Astrocyte (in vitro differentiated cells and primary cell): ENCODE results near the gene SSMEM1. TPM values are rescaled to one million over a fixed set of nuclear protein-coding genes. Genes with fewer than 3 reads are reported as not detected.

ENCODE experiments used
- DNase-seq: peaks from one replicate; pipeline ENCODE4 v3.0.0-alpha.2; 2010; ENCODE audit warnings: low read depth
- FAIRE-seq: peaks from 2 replicates; lab custom pipeline; 2011; peaks lifted over from hg19 to GRCh38; lab: Jason Lieb, UNC
- H2AFZ ChIP-seq: 2 replicates; pipeline ENCODE4 v1.6.0; 2012; ENCODE audit warnings: low read depth, low read length, inconsistent platforms
- H3K27ac ChIP-seq: 2 replicates; pipeline ENCODE4 v1.5.1; 2011; ENCODE audit warnings: low read depth, low read length, inconsistent platforms
- H3K27me3 ChIP-seq: 2 replicates; pipeline ENCODE4 v1.6.0; 2011; ENCODE audit warnings: low read length, inconsistent platforms; ENCODE audit not compliant: insufficient read depth
- H3K36me3 ChIP-seq: 2 replicates; pipeline ENCODE4 v1.5.1; 2011; ENCODE audit warnings: low read length, inconsistent platforms; ENCODE audit not compliant: insufficient read depth
- H3K4me1 ChIP-seq: 2 replicates; pipeline ENCODE4 v1.5.1; 2011; ENCODE audit warnings: low read length, inconsistent platforms; ENCODE audit not compliant: insufficient read depth
- H3K4me2 ChIP-seq: 2 replicates; pipeline ENCODE4 v1.6.0; 2012; ENCODE audit warnings: low read length, inconsistent platforms
- H3K4me3 ChIP-seq: 2 replicates; pipeline ENCODE4 v1.5.1; 2011; ENCODE audit warnings: low read depth, mild to moderate bottlenecking, low read length, inconsistent platforms; ENCODE audit not compliant: insufficient read depth
- H3K79me2 ChIP-seq: 2 replicates; pipeline ENCODE4 v1.6.0; 2012; ENCODE audit warnings: mild to moderate bottlenecking, low read length, inconsistent platforms; ENCODE audit not compliant: insufficient read depth
- H3K9ac ChIP-seq: 2 replicates; pipeline ENCODE4 v1.6.0; 2012; ENCODE audit warnings: mild to moderate bottlenecking, low read length, inconsistent platforms
- H3K9me3 ChIP-seq: 2 replicates; pipeline ENCODE4 v1.5.1; 2012; ENCODE audit warnings: low read depth, mild to moderate bottlenecking, low read length, inconsistent platforms; ENCODE audit not compliant: insufficient read depth
- H4K20me1 ChIP-seq: 2 replicates; pipeline ENCODE4 v1.6.0; 2012; ENCODE audit warnings: low read length, inconsistent platforms; ENCODE audit not compliant: insufficient read depth
- H3K27ac Mint-ChIP-seq: one replicate; pipeline ENCODE4 v1.8.0; 2021; ENCODE audit warnings: mild to moderate bottlenecking, mixed read lengths; ENCODE audit not compliant: unreplicated experiment
- H3K27me3 Mint-ChIP-seq: one replicate; pipeline ENCODE4 v1.8.0; 2021; ENCODE audit warnings: low read depth, mixed read lengths; ENCODE audit not compliant: unreplicated experiment
- H3K36me3 Mint-ChIP-seq: one replicate; pipeline ENCODE4 v1.8.0; 2021; ENCODE audit warnings: low read depth, mixed read lengths; ENCODE audit not compliant: unreplicated experiment
- H3K4me1 Mint-ChIP-seq: one replicate; pipeline ENCODE4 v1.8.0; 2021; ENCODE audit warnings: low read depth, mixed read lengths; ENCODE audit not compliant: unreplicated experiment
- H3K4me3 Mint-ChIP-seq: one replicate; pipeline ENCODE4 v1.8.0; 2021; ENCODE audit warnings: mild to moderate bottlenecking, moderate library complexity, mixed read lengths; ENCODE audit not compliant: unreplicated experiment
- H3K9me3 Mint-ChIP-seq: one replicate; pipeline ENCODE4 v1.8.0; 2021; ENCODE audit warnings: mild to moderate bottlenecking, mixed read lengths; ENCODE audit not compliant: unreplicated experiment
- CTCF ChIP-seq: IDR thresholded peaks from 2 replicates; pipeline ENCODE4 v1.5.1; 2011; ENCODE audit warnings: low read depth, mild to moderate bottlenecking, inconsistent platforms, low read length, moderate library complexity; ENCODE audit not compliant: insufficient read depth
- EZH2 ChIP-seq: IDR thresholded peaks from 2 replicates; pipeline ENCODE4 v1.6.1; 2012; ENCODE audit warnings: mild to moderate bottlenecking, low read length, inconsistent platforms; ENCODE audit not compliant: insufficient read depth
- total RNA-seq: library from RNA; stranded (reverse); gene quantifications from 2 replicates; pipeline ENCODE4 v1.2.1, GENCODE V29; 2021

The SSMEM1 gene
- total RNA-seq, 1 donor from 2014 or later = not detected

- peaks cover 8% of the 10 kb centered on the region for H3K9me3 Mint-ChIP-seq
- Histone ChIP-seq H3K4me3 (no peak overlapping the region), H2AFZ (no peak overlapping the region), H3K9ac (no peak overlapping the region), H3K36me3 (peaks cover 14% of the 10 kb centered on the region), H3K27ac (no peak overlapping the region), H3K4me2 (no peak overlapping the region), H3K79me2 (no peaks in the 10 kb centered on the region), H3K4me1 (no peaks in the 10 kb centered on the region), H3K27me3 (no peaks in the 10 kb centered on the region), H3K9me3 (no peaks in the 10 kb centered on the region), H4K20me1 (no peaks in the 10 kb centered on the region)
- TF ChIP-seq CTCF = no peak
- TF ChIP-seq EZH2 = no peak
- no peaks in the 10 kb centered on the region for H3K27me3 Mint-ChIP-seq
- H3K4me1 Mint-ChIP-seq = no peaks in the 10 kb centered on the region
- no peak overlapping the region for H3K4me3 Mint-ChIP-seq
- FAIRE-seq (no peak), DNase-seq (no peak)
- no peak overlapping the region for H3K27ac Mint-ChIP-seq
- peaks cover 43% of the 10 kb centered on the region for H3K36me3 Mint-ChIP-seq
Observed at GRCh38 chr7:130162196-130162595, 45.5 kb upstream of the SSMEM1 start.

- Mint-ChIP-seq H3K4me3 (no peak overlapping the region), H3K27me3 (no peaks in the 10 kb centered on the region), H3K9me3 (no peaks in the 10 kb centered on the region), H3K36me3 (peaks cover 16% of the 10 kb centered on the region), H3K4me1 (no peaks in the 10 kb centered on the region), H3K27ac (no peak overlapping the region)
- H3K4me3 ChIP-seq = no peak overlapping the region
- H3K9me3 ChIP-seq = no peaks in the 10 kb centered on the region
- no peaks in the 10 kb centered on the region for H3K4me1 ChIP-seq
- no peak for FAIRE-seq
- H3K4me2 ChIP-seq = no peak overlapping the region
- H4K20me1 ChIP-seq = no peaks in the 10 kb centered on the region
- no peak for TF ChIP-seq EZH2
- no peak for TF ChIP-seq CTCF
- H3K9ac ChIP-seq = no peak overlapping the region
- no peaks in the 10 kb centered on the region for H3K79me2 ChIP-seq
- no peak overlapping the region for H2AFZ ChIP-seq
- no peak for DNase-seq
- no peaks in the 10 kb centered on the region for H3K27me3 ChIP-seq
- peaks cover 16% of the 10 kb centered on the region for H3K36me3 ChIP-seq
- no peak overlapping the region for H3K27ac ChIP-seq
Observed at GRCh38 chr7:130174237-130174959, 33.3 kb upstream of the SSMEM1 start.

GRCh38 chr7:130178251-130178650 lies 29.4 kb upstream of the SSMEM1 start:
- FAIRE-seq = no peak
- Mint-ChIP-seq H3K36me3 (peaks cover 12% of the 10 kb centered on the region), H3K27me3 (no peaks in the 10 kb centered on the region)

More at GRCh38 chr7:130178251-130178650, 29.4 kb upstream of the SSMEM1 start:
- Histone ChIP-seq H3K4me2 (no peak overlapping the region), H3K9me3 (no peaks in the 10 kb centered on the region), H3K27me3 (no peaks in the 10 kb centered on the region), H3K4me3 (no peak overlapping the region), H3K36me3 (peaks cover 16% of the 10 kb centered on the region), H3K79me2 (no peaks in the 10 kb centered on the region), H3K4me1 (no peaks in the 10 kb centered on the region), H3K27ac (no peak overlapping the region), H4K20me1 (no peaks in the 10 kb centered on the region), H3K9ac (no peak overlapping the region), H2AFZ (no peak overlapping the region)
- no peaks in the 10 kb centered on the region for H3K9me3 Mint-ChIP-seq
- no peak for DNase-seq
- H3K27ac Mint-ChIP-seq = no peak overlapping the region
- no peaks in the 10 kb centered on the region for H3K4me1 Mint-ChIP-seq
- no peak overlapping the region for H3K4me3 Mint-ChIP-seq
- no peak for TF ChIP-seq CTCF
